H9 (cell line): ENCODE results near the gene TRAK1. TPM values are rescaled to one million over a fixed set of nuclear protein-coding genes. Genes with fewer than 3 reads are reported as not detected.

Experiments used
- DNase-seq: peaks from one replicate; pipeline ENCODE4 v3.0.0-alpha.2; 2017
- H2AFZ ChIP-seq: one replicate; pipeline ENCODE4 v1.6.1; 2013; ENCODE audit warnings: mild to moderate bottlenecking, low read length, control low read depth, moderate library complexity
- H2AK5ac ChIP-seq: 2 replicates; pipeline ENCODE4 v1.6.1; 2013; ENCODE audit warnings: low read length, control low read depth, mixed read lengths; ENCODE audit not compliant: insufficient read length
- H2BK120ac ChIP-seq: one replicate; pipeline ENCODE4 v1.6.1; 2013; ENCODE audit warnings: low read depth, mild to moderate bottlenecking, low read length, control low read depth, inconsistent platforms; ENCODE audit not compliant: poor library complexity, severe bottlenecking
- H2BK12ac ChIP-seq: 2 replicates; pipeline ENCODE4 v1.6.1; 2013; ENCODE audit warnings: low read length, control low read depth, mixed read lengths, low read depth; ENCODE audit not compliant: insufficient read length
- H2BK15ac ChIP-seq: 2 replicates; pipeline ENCODE4 v1.6.1; 2013; ENCODE audit warnings: low read depth, low read length, control low read depth
- H2BK20ac ChIP-seq: one replicate; pipeline ENCODE4 v1.6.1; 2013; ENCODE audit warnings: low read depth, mild to moderate bottlenecking, low read length, control low read depth, inconsistent platforms; ENCODE audit not compliant: poor library complexity, severe bottlenecking
- H2BK5ac ChIP-seq: 2 replicates; pipeline ENCODE4 v1.6.1; 2013; ENCODE audit warnings: low read length, control low read depth, mixed read lengths; ENCODE audit not compliant: insufficient read length
- H3K14ac ChIP-seq: 2 replicates; pipeline ENCODE4 v1.6.1; 2013; ENCODE audit warnings: low read length, control low read depth; ENCODE audit not compliant: insufficient read depth
- H3K18ac ChIP-seq: 2 replicates; pipeline ENCODE4 v1.6.1; 2013; ENCODE audit warnings: low read depth, mild to moderate bottlenecking, mixed read lengths, low read length, control low read depth; ENCODE audit not compliant: insufficient read length
- H3K23ac ChIP-seq: 2 replicates; pipeline ENCODE4 v1.6.1; 2013; ENCODE audit warnings: low read length, control low read depth, mixed read lengths, low read depth; ENCODE audit not compliant: insufficient read length
- H3K23me2 ChIP-seq: 2 replicates; pipeline ENCODE4 v1.6.1; 2013; ENCODE audit warnings: low read depth, mild to moderate bottlenecking, mixed read lengths, low read length, control low read depth; ENCODE audit not compliant: insufficient read length, poor library complexity, severe bottlenecking
- H3K27ac ChIP-seq: 2 replicates; pipeline ENCODE4 v1.5.1; 2013; ENCODE audit warnings: low read length, control low read depth, mixed read lengths, low read depth; ENCODE audit not compliant: insufficient read length
- H3K27me3 ChIP-seq: 2 replicates; pipeline ENCODE4 v1.6.1; 2013; ENCODE audit warnings: low read length, control low read depth, inconsistent platforms; ENCODE audit not compliant: insufficient read depth
- H3K4ac ChIP-seq: 2 replicates; pipeline ENCODE4 v1.6.1; 2013; ENCODE audit warnings: low read depth, mild to moderate bottlenecking, control low read depth, inconsistent platforms, low read length, moderate library complexity
- H3K4me1 ChIP-seq: 2 replicates; pipeline ENCODE4 v1.6.1; 2013; ENCODE audit warnings: low read length, control low read depth, inconsistent platforms; ENCODE audit not compliant: insufficient read depth
- H3K4me2 ChIP-seq: 2 replicates; pipeline ENCODE4 v1.6.1; 2013; ENCODE audit warnings: low read length, control low read depth, mixed read lengths; ENCODE audit not compliant: insufficient read length, insufficient read depth
- H3K56ac ChIP-seq: 2 replicates; pipeline ENCODE4 v1.6.1; 2013; ENCODE audit warnings: low read depth, mild to moderate bottlenecking, mixed read lengths, low read length, control low read depth; ENCODE audit not compliant: insufficient read length
- H3K79me1 ChIP-seq: 2 replicates; pipeline ENCODE4 v1.6.1; 2013; ENCODE audit warnings: low read depth, mild to moderate bottlenecking, moderate library complexity, low read length, control low read depth, inconsistent platforms; ENCODE audit not compliant: insufficient read depth, poor library complexity, severe bottlenecking
- H3K79me2 ChIP-seq: 2 replicates; pipeline ENCODE4 v1.6.1; 2013; ENCODE audit warnings: low read length, control low read depth, inconsistent platforms; ENCODE audit not compliant: insufficient read depth
- H3K9ac ChIP-seq: 2 replicates; pipeline ENCODE4 v1.6.1; 2013; ENCODE audit warnings: low read length, control low read depth, mixed read lengths; ENCODE audit not compliant: insufficient read length; ENCODE audit errors: extremely low read depth
- H3K9me3 ChIP-seq: one replicate; pipeline ENCODE4 v1.6.1; 2013; ENCODE audit warnings: low read depth, low read length, inconsistent platforms; ENCODE audit not compliant: control insufficient read depth
- H3T11ph ChIP-seq: one replicate; pipeline ENCODE4 v1.6.1; 2013; ENCODE audit warnings: mild to moderate bottlenecking, low read length, control low read depth, inconsistent platforms
- H4K20me1 ChIP-seq: one replicate; pipeline ENCODE4 v1.6.1; 2013; ENCODE audit not compliant: control insufficient read depth, insufficient read length, insufficient read depth
- H4K5ac ChIP-seq: 2 replicates; pipeline ENCODE4 v1.6.1; 2013; ENCODE audit warnings: low read depth, mild to moderate bottlenecking, mixed read lengths, low read length, control low read depth; ENCODE audit not compliant: insufficient read length
- H4K8ac ChIP-seq: replicated peaks from 2 replicates; pipeline ENCODE4 v1.6.1; 2013; ENCODE audit warnings: low read length, control low read depth, mixed read lengths, low read depth; ENCODE audit not compliant: insufficient read length
- H4K91ac ChIP-seq: 2 replicates; pipeline ENCODE4 v1.6.1; 2013; ENCODE audit warnings: low read depth, mild to moderate bottlenecking, moderate library complexity, mixed read lengths, low read length, control low read depth; ENCODE audit not compliant: insufficient read length
- H3K27ac Mint-ChIP-seq, 3 experiments: 2 replicates in 2 of 3; 3 replicates in 1 of 3; pipeline ENCODE4 v1.8.0; 2020 to 2021; ENCODE audit warnings: mixed read lengths in 3 of 3, mild to moderate bottlenecking in 1 of 3, moderate library complexity in 1 of 3
- H3K27me3 Mint-ChIP-seq: 2 replicates; pipeline ENCODE4 v1.8.0; 2021; ENCODE audit warnings: low read depth, mild to moderate bottlenecking, moderate library complexity, mixed read lengths
- H3K36me3 Mint-ChIP-seq, 3 experiments: 2 replicates in 2 of 3; 3 replicates in 1 of 3; pipeline ENCODE4 v1.8.0; 2020 to 2021; ENCODE audit warnings: low read depth in 3 of 3, mixed read lengths in 3 of 3; ENCODE audit not compliant: insufficient read depth in 1 of 3
- H3K4me1 Mint-ChIP-seq, 2 experiments: 2 replicates each; pipeline ENCODE4 v1.8.0; 2020; ENCODE audit warnings: mixed read lengths in 2 of 2
- H3K4me3 Mint-ChIP-seq, 2 experiments: 2 replicates in 1 of 2; 3 replicates in 1 of 2; pipeline ENCODE4 v1.8.0; 2020 to 2021; ENCODE audit warnings: mild to moderate bottlenecking in 2 of 2, mixed read lengths in 2 of 2, moderate library complexity in 1 of 2
- H3K9me3 Mint-ChIP-seq, 2 experiments: 2 replicates in 1 of 2; 3 replicates in 1 of 2; pipeline ENCODE4 v1.8.0; 2020; ENCODE audit warnings: mild to moderate bottlenecking in 2 of 2, mixed read lengths in 2 of 2, moderate library complexity in 1 of 2
- WGBS: extraction: QIAGEN DNeasy Blood & Tissue Kit; methylation state at CpG from one replicate; pipeline ENCODE4 v1.1.7; 2013; ENCODE audit warnings: missing lambda C conversion rate, low lambda C conversion rate, mixed read lengths; ENCODE audit not compliant: insufficient read length; ENCODE audit errors: extremely low coverage; 5-methylcytosine and 5-hydroxymethylcytosine counted together
- total RNA-seq: library from RNA; stranded (reverse); gene quantifications from 2 replicates; pipeline ENCODE4 v1.2.1, GENCODE V29; 2021
- TF ChIP-seq, protein P1 (sequence below): fragments of 200-600 bp; sonication (generic); conservative IDR thresholded peaks from 3 replicates; pipeline ENCODE4 v1.8.0; 2021; ENCODE audit warnings: antibody characterized with exemption, mild to moderate bottlenecking

TRAK1 gene
- total RNA-seq, 1 experiment from 2014 or later: 34.2 TPM

DNA sequence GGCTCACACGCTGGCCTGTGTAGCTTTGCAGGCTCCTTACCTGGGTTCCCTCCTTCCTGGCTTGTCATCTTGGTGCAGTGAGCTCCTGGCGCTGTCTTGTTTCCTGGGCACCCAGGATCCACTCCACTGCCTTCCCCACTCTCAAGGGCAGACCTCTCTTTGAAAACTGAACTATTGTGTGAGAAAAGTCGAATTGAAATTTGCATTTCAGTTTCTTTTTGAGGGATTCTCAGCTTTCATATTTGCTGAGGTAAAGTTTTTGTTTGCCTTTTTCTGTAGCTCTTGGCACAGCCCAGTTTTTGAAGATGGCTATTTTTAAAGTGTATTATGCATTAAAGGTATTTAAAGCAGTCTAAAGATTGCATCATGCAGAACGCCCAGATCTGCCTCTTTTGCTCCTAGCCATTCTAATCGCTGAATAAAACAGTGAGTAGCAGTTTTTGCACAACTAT, 104.7 kb downstream of the TRAK1 start:
- Histone ChIP-seq H3K79me2 (no peaks in the 10 kb centered on the region), H3T11ph (no peak overlapping the region), H3K18ac (no peak overlapping the region), H2BK12ac (no peak overlapping the region), H4K8ac (no peak overlapping the region), H3K9ac (no peak overlapping the region), H4K91ac (no peak overlapping the region), H3K56ac (no peak overlapping the region), H2BK120ac (no peak overlapping the region), H3K23ac (no peak overlapping the region), H2AK5ac (no peak overlapping the region), H3K4ac (no peak overlapping the region), H3K4me1 (no peaks in the 10 kb centered on the region; the same call in 1 of the 2 replicates), H3K27ac (no peak overlapping the region), H3K27me3 (no peaks in the 10 kb centered on the region), H3K4me2 (no peak overlapping the region), H2BK20ac (no peak overlapping the region), H3K79me1 (no peaks in the 10 kb centered on the region), H3K23me2 (no peaks in the 10 kb centered on the region), H2AFZ (no peak overlapping the region), H2BK5ac (no peak overlapping the region), H2BK15ac (no peak overlapping the region), H3K14ac (no peak overlapping the region), H4K5ac (no peak overlapping the region), H4K20me1 (no peaks in the 10 kb centered on the region), H3K9me3 (no peaks in the 10 kb centered on the region)
- H3K4me3 Mint-ChIP-seq: no peak overlapping the region
- H3K27me3 Mint-ChIP-seq: no peaks in the 10 kb centered on the region
- TF ChIP-seq, protein P1, sequence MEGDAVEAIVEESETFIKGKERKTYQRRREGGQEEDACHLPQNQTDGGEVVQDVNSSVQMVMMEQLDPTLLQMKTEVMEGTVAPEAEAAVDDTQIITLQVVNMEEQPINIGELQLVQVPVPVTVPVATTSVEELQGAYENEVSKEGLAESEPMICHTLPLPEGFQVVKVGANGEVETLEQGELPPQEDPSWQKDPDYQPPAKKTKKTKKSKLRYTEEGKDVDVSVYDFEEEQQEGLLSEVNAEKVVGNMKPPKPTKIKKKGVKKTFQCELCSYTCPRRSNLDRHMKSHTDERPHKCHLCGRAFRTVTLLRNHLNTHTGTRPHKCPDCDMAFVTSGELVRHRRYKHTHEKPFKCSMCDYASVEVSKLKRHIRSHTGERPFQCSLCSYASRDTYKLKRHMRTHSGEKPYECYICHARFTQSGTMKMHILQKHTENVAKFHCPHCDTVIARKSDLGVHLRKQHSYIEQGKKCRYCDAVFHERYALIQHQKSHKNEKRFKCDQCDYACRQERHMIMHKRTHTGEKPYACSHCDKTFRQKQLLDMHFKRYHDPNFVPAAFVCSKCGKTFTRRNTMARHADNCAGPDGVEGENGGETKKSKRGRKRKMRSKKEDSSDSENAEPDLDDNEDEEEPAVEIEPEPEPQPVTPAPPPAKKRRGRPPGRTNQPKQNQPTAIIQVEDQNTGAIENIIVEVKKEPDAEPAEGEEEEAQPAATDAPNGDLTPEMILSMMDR: no peak
- no peak for DNase-seq
- H3K4me1 Mint-ChIP-seq: peaks cover 3% of the 10 kb centered on the region in 2 experiments; a peak in 3 of 4 replicates
- H3K9me3 Mint-ChIP-seq: no peaks in the 10 kb centered on the region
- peaks cover 19 to 63% (median 56%) of the 10 kb centered on the region in 3 experiments; a peak in 6 of 7 replicates for H3K36me3 Mint-ChIP-seq
- peak overlapping the region in 2 of 3 experiments; percentile 79 to 94; a peak in 4 of 7 replicates for H3K27ac Mint-ChIP-seq
- WGBS: no CpG with 5 or more reads among the region's 5 CpGs
